Spleen (tissue), 11 donors: ENCODE measurements around the gene C8A. TPM values are rescaled to one million over a fixed set of nuclear protein-coding genes. Genes with fewer than 3 reads are reported as not detected.

Experiments used
- DNase-seq: peaks from one replicate; pipeline ENCODE4 v3.0.0-alpha.2; 2020
- H3K27ac ChIP-seq, 8 donors: fragments of 200-600 bp; sonication (generic) in 7 of 8; 1 replicate in 4 of 8; 2 replicates in 4 of 8; pipeline versions ENCODE4 v1.5.0 to v1.8.0; 2016 to 2021; ENCODE audit warnings: inconsistent platforms in 4 of 8, mild to moderate bottlenecking in 4 of 8, moderate library complexity in 1 of 8
- H3K27me3 ChIP-seq, 7 donors: fragments of 200-600 bp; sonication (generic) in 6 of 7; replicated peaks in 1 of 7; 1 replicate in 4 of 7; 2 replicates in 3 of 7; pipeline versions ENCODE4 v1.5.0 to v1.8.0; 2016 to 2021; ENCODE audit warnings: inconsistent platforms in 3 of 7, mild to moderate bottlenecking in 1 of 7
- H3K36me3 ChIP-seq, 6 donors: fragments of 200-600 bp; sonication (generic) in 5 of 6; 1 replicate in 4 of 6; 2 replicates in 2 of 6; pipeline versions ENCODE4 v1.5.0 to v1.8.0; 2016 to 2021; ENCODE audit warnings: inconsistent platforms in 2 of 6
- H3K4me1 ChIP-seq, 6 donors: fragments of 200-600 bp; sonication (generic) in 5 of 6; 1 replicate in 3 of 6; 2 replicates in 3 of 6; pipeline versions ENCODE4 v1.5.0 to v1.8.0; 2016 to 2021; ENCODE audit warnings: inconsistent platforms in 3 of 6
- H3K4me3 ChIP-seq, 8 donors: fragments of 200-600 bp; sonication (generic) in 7 of 8; 1 replicate in 4 of 8; 2 replicates in 4 of 8; pipeline versions ENCODE4 v1.5.0 to v1.8.0; 2016 to 2021; ENCODE audit warnings: inconsistent platforms in 4 of 8, mild to moderate bottlenecking in 4 of 8, moderate library complexity in 2 of 8
- H3K9me3 ChIP-seq, 8 donors: fragments of 200-600 bp; sonication (generic) in 7 of 8; 1 replicate in 4 of 8; 2 replicates in 4 of 8; pipeline versions ENCODE4 v1.5.0 to v1.8.0; 2016 to 2021; ENCODE audit warnings: inconsistent platforms in 4 of 8
- POLR2A ChIP-seq, 3 donors: fragments of 450-650 bp; IDR thresholded peaks; one replicate each; pipeline ENCODE4 v1.5.1; 2017; ENCODE audit warnings: antibody characterized with exemption in 3 of 3, mild to moderate bottlenecking in 1 of 3
- POLR2AphosphoS5 ChIP-seq, 3 donors: sonication (generic); formaldehyde crosslinking; IDR thresholded peaks; one replicate each; pipeline ENCODE4 v1.5.1; 2017; ENCODE audit warnings: antibody characterized with exemption in 3 of 3
- WGBS, 5 donors: extraction: QIAGEN DNeasy Blood & Tissue Kit in 3 of 5; methylation state at CpG; one replicate each; pipeline versions ENCODE4 v1.1.5 to v1.1.7; 2013 to 2018; 5-methylcytosine and 5-hydroxymethylcytosine counted together
- intact Hi-C: fragments of 100-400 bp; cut with DNase I; formaldehyde crosslinking; loops from one replicate; pipeline ENCODE4 v1.15.0; 2023; ENCODE audit warnings: low total_unique reads
- polyA plus RNA-seq, 3 donors: library from polyadenylated mRNA; stranded (reverse); fragments of 200-250 nt; gene quantifications; one replicate each; pipeline ENCODE4 v1.2.1, GENCODE V29; 2013
- total RNA-seq, 7 donors: library from RNA; depleted of rRNA in 3 of 7; stranded (reverse); fragments of >200 nt in 3 of 7; fragmentation: NEBNext Ultra II Directional in 4 of 7; extraction: Animal tissue kit (Norgen Biotek cat#: 25700) in 4 of 7; gene quantifications; one replicate each; pipeline versions ENCODE4 v1.1.0 to v1.2.1, GENCODE V29; 2016 to 2021
- TF ChIP-seq, protein P1 (sequence below), 11 experiments: fragments of 200-600 bp in 7 of 11; fragments of 450-650 bp in 4 of 11; sonication (generic) in 4 of 11; IDR thresholded peaks in 8 of 11; conservative IDR thresholded peaks in 3 of 11; 1 replicate in 7 of 11; 2 replicates in 4 of 11; pipeline versions ENCODE4 v1.4.0 to v1.8.0; 2016 to 2021; ENCODE audit warnings: antibody characterized with exemption in 11 of 11, inconsistent platforms in 4 of 11, mild to moderate bottlenecking in 1 of 11
- donor health status: healthy with polysubstance abuse.
- donor health status: DM: no; HTN: no; CAD: no; lungs with moderate emphysema.
- donor health status: DM: no; HTN: no; CAD: no.
- donor health status: Bipolar disorder and iron deficiency.
- donor health status: healthy.
- donor health status: DM: no; HTN: no; CAD: no.
- donor health status: DM: yes; HTN: yes; CAD: no.

C8A gene
- total and polyA plus RNA-seq, 10 donors, result 0.03 TPM; not detected in 9

DNA sequence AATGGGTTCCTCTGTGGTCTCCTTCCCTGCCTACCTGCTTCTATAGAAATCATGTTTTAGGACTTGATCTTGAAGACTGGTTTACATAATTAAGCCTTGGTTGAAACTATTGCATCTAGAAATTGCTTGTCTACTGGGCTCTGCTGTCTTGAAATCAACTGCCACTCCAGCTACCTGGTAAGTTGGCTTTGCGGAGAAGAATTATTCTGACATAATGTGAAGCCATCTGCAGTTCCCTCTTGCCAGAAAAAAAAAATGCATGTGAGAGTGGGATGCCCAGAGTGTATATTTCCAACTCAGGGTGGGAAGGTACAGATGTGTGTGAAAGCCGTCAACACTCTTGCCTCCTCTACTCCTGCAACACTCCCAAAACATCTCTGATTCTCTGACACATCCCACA is 84.0 kb downstream of the C8A start:
- TF ChIP-seq POLR2A (IDR thresholded peaks at IDR 0.05) (no peak), POLR2AphosphoS5 (IDR thresholded peaks at IDR 0.05) (no peak)
- TF ChIP-seq, protein P1, sequence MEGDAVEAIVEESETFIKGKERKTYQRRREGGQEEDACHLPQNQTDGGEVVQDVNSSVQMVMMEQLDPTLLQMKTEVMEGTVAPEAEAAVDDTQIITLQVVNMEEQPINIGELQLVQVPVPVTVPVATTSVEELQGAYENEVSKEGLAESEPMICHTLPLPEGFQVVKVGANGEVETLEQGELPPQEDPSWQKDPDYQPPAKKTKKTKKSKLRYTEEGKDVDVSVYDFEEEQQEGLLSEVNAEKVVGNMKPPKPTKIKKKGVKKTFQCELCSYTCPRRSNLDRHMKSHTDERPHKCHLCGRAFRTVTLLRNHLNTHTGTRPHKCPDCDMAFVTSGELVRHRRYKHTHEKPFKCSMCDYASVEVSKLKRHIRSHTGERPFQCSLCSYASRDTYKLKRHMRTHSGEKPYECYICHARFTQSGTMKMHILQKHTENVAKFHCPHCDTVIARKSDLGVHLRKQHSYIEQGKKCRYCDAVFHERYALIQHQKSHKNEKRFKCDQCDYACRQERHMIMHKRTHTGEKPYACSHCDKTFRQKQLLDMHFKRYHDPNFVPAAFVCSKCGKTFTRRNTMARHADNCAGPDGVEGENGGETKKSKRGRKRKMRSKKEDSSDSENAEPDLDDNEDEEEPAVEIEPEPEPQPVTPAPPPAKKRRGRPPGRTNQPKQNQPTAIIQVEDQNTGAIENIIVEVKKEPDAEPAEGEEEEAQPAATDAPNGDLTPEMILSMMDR (IDR thresholded peaks at IDR 0.05 in 8 of 11, conservative IDR thresholded peaks at IDR 0.05 in 3 of 11), result no peak
- WGBS, 5 donors, result 91 to 98% (median 94%) methylated on average over 2 of the region's 2 CpGs
- no peaks in the 10 kb centered on the region for H3K9me3 ChIP-seq
- no peak overlapping the region for H3K27ac ChIP-seq
- DNase-seq, result no peak
- H3K4me1 ChIP-seq, result no peaks in the 10 kb centered on the region
- no peak overlapping the region for H3K4me3 ChIP-seq
- no peaks in the 10 kb centered on the region for H3K36me3 ChIP-seq
- H3K27me3 ChIP-seq, result peaks cover 0 to 8% (median 0%) of the 10 kb centered on the region in 7 donors
- intact Hi-C loops, result no loop called here

DNA sequence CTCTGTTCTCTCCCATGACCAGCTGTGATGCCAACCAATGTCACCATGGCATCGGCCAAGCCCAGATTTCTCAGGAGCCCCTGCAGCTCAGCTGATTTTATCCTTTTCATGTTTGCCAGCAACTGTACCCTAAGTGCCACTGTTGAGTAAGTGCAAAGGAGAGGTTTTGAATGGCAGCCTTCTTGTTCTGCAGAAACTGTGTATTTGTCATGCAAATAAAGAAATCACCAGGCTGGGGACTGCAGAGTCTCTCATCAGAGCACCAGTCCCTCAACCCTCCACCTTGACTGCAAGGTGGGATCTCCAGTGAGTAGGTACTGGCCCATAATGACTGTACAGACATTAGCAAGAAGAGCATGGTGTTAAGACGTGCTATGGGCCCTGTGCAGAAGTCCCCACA is 84.6 kb downstream of the C8A start:
- intact Hi-C loops, result no loop called here
- H3K4me1 ChIP-seq, result no peaks in the 10 kb centered on the region
- H3K4me3 ChIP-seq, result no peak overlapping the region
- TF ChIP-seq, protein P1 (IDR thresholded peaks at IDR 0.05 in 8 of 11, conservative IDR thresholded peaks at IDR 0.05 in 3 of 11), result no peak
- no peak for TF ChIP-seq POLR2A (IDR thresholded peaks at IDR 0.05)
- TF ChIP-seq POLR2AphosphoS5 (IDR thresholded peaks at IDR 0.05), result no peak
- H3K36me3 ChIP-seq, result no peaks in the 10 kb centered on the region
- 72 to 92% (median 80%) methylated on average over 2 of the region's 2 CpGs for WGBS, 5 donors
- peaks cover 0 to 8% (median 0%) of the 10 kb centered on the region in 7 donors for H3K27me3 ChIP-seq
- no peak for DNase-seq
- no peaks in the 10 kb centered on the region for H3K9me3 ChIP-seq
- H3K27ac ChIP-seq, result no peak overlapping the region

DNA sequence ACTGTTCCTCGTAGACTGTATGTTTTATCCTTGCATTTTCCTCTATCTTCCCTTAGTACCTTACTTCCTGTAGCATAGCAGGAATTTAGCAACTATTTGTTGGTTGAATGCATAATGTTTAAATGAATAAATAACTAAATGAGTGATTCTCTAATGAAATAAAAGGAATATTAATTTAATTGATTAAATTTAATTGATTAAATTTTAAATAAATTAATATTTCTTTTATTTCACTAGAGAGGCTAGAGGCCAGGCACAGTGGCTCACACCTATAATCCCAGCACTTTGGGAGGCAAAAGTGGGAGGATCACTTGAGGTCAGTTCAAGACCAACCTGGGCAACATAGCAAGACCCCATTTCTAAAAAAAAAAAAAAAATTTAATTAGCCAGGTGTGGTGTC is 85.4 kb downstream of the C8A start:
- 0 to 89% (median 37%) methylated on average over 1 of the region's 1 CpG for WGBS, 5 donors
- Histone ChIP-seq H3K36me3 (no peaks in the 10 kb centered on the region), H3K4me1 (no peaks in the 10 kb centered on the region), H3K27ac (no peak overlapping the region), H3K27me3 (peaks cover 0 to 8% (median 0%) of the 10 kb centered on the region in 7 donors), H3K4me3 (no peak overlapping the region), H3K9me3 (no peaks in the 10 kb centered on the region)
- TF ChIP-seq POLR2A (IDR thresholded peaks at IDR 0.05) (no peak), POLR2AphosphoS5 (IDR thresholded peaks at IDR 0.05) (no peak)
- TF ChIP-seq, protein P1 (IDR thresholded peaks at IDR 0.05 in 8 of 11, conservative IDR thresholded peaks at IDR 0.05 in 3 of 11), result no peak
- DNase-seq, result no peak
- intact Hi-C loops, result no loop called here

DNA sequence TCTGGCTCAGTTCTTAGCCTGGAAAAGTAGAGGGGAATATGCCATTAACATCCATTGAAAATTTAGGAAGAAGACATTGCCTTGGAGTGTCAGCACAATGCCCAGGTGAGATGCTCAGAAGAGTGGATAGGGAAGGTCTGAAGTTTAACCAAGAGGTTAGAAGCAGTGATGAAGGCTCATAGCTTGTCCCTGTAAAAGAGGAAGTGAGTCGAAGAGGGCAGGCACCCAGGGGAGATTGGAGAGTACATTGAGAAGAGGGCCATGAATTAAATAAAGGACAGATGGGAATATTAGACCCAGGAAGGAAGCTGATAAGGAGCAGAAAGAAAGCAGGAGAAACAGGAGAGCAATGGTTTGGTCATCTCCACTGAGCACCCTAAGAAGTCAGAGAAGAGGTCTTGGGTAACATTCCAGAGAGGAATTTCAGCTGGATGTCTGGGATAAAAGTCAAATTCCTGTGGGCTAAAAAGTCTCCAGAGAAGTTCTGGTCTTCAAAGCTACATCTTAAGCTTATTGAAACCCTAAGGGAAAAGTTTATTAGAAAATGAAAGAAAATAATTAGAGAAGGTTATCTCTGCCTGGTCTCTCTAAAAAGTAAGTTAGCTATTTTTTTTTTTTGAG is 93.9 kb downstream of the C8A start:
- Histone ChIP-seq H3K4me1 (no peaks in the 10 kb centered on the region), H3K27me3 (no peaks in the 10 kb centered on the region), H3K36me3 (no peaks in the 10 kb centered on the region), H3K4me3 (no peak overlapping the region), H3K27ac (no peak overlapping the region), H3K9me3 (no peaks in the 10 kb centered on the region)
- TF ChIP-seq, protein P1 (IDR thresholded peaks at IDR 0.05 in 8 of 11, conservative IDR thresholded peaks at IDR 0.05 in 3 of 11), result no peak
- TF ChIP-seq POLR2A (IDR thresholded peaks at IDR 0.05), result no peak
- TF ChIP-seq POLR2AphosphoS5 (IDR thresholded peaks at IDR 0.05), result no peak
- DNase-seq, result no peak
- 23 to 43% (median 30%) methylated on average over 1 of the region's 1 CpG for WGBS, 5 donors
- intact Hi-C loops, result no loop called here
